ENCODE measurements around the gene LDLRAD3.

DNA sequence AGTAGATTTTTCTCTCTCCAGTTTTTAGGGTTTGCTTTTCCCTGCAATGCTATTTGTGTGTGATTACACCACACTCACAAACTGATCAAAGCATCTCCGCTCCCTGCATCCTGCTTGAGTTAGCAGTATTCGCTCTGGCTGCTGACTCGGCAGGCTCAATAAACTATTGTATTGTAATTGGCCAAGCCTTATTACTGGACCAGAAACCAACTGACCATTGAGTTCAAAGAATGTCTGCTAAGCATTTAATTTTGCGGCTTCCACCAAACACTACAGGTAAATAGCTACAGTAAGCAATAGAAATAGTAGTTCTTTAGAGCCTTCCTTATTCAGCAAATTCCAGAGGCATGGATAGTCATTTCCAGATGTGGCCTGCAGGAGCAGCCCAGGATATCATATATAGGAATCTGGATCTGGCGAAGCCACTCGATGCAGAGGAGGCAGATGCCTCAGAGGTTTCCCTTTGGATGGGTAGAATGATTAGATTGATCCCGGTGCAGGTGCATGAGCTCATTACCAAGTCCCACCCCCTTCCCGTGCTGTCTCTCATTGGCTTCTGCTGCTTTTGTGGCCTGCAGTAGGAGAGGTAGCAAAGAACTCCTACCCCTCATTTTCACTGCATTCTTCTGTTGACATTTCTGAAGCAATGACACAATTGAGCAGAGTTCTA lies 268.0 kb downstream of the LDLRAD3 start:
- no peak for TF ChIP-seq YY1 (IDR thresholded peaks at IDR 0.05; ENCODE audit: low read depth)
- TF ChIP-seq, protein P1, sequence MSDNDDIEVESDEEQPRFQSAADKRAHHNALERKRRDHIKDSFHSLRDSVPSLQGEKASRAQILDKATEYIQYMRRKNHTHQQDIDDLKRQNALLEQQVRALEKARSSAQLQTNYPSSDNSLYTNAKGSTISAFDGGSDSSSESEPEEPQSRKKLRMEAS (IDR thresholded peaks at IDR 0.05): no peak
- no peak for TF ChIP-seq EP300 (IDR thresholded peaks at IDR 0.05; ENCODE audit: borderline replicate concordance)
- TF ChIP-seq, protein P2, sequence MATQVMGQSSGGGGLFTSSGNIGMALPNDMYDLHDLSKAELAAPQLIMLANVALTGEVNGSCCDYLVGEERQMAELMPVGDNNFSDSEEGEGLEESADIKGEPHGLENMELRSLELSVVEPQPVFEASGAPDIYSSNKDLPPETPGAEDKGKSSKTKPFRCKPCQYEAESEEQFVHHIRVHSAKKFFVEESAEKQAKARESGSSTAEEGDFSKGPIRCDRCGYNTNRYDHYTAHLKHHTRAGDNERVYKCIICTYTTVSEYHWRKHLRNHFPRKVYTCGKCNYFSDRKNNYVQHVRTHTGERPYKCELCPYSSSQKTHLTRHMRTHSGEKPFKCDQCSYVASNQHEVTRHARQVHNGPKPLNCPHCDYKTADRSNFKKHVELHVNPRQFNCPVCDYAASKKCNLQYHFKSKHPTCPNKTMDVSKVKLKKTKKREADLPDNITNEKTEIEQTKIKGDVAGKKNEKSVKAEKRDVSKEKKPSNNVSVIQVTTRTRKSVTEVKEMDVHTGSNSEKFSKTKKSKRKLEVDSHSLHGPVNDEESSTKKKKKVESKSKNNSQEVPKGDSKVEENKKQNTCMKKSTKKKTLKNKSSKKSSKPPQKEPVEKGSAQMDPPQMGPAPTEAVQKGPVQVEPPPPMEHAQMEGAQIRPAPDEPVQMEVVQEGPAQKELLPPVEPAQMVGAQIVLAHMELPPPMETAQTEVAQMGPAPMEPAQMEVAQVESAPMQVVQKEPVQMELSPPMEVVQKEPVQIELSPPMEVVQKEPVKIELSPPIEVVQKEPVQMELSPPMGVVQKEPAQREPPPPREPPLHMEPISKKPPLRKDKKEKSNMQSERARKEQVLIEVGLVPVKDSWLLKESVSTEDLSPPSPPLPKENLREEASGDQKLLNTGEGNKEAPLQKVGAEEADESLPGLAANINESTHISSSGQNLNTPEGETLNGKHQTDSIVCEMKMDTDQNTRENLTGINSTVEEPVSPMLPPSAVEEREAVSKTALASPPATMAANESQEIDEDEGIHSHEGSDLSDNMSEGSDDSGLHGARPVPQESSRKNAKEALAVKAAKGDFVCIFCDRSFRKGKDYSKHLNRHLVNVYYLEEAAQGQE (IDR thresholded peaks at IDR 0.05; ENCODE audit: low read depth): no peak
- no peak for TF ChIP-seq TAF1 (IDR thresholded peaks at IDR 0.05; ENCODE audit: low read depth)
- no peak for TF ChIP-seq RAD21 (IDR thresholded peaks at IDR 0.05; ENCODE audit: low read depth)
- no peak for TF ChIP-seq TCF12 (IDR thresholded peaks at IDR 0.05; ENCODE audit: low read depth)
- no peak for TF ChIP-seq EGR1 (IDR thresholded peaks at IDR 0.05)
